Measurements from ENCODE around the gene STXBP4. TPM values are rescaled to one million over a fixed set of nuclear protein-coding genes. Genes with fewer than 3 reads are reported as not detected.

The STXBP4 gene
- total RNA-seq, 1 donor from 2014 or later: 31.8 TPM

DNA sequence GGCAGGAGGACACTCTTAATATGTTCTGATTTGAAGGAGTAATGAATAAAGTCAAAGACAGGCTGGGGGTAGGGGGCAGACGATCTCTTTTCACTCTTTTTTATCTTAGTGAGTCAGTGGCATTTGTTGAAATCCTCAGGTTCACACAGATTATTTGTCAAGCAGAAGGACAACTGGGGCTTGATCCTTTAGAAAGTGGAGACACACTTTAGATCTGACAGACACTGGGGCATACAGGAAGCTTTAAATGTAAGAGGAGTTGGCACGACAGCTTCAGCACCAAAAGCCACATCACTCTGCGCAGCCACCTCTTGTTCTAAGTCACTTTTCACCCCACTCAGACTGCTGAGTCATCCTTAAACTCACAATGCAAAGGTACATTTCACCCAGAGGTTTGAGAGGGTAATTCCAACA, 121.5 kb downstream of the STXBP4 start:
- H3K4me1 Mint-ChIP-seq: peaks cover 19% of the 10 kb centered on the region
- H3K9me3 Mint-ChIP-seq: peaks cover 21% of the 10 kb centered on the region
- no peak overlapping the region for H3K4me3 Mint-ChIP-seq
- no peak overlapping the region for H3K27ac Mint-ChIP-seq
- H3K36me3 Mint-ChIP-seq: peaks cover 23% of the 10 kb centered on the region
- TF ChIP-seq, protein P1, sequence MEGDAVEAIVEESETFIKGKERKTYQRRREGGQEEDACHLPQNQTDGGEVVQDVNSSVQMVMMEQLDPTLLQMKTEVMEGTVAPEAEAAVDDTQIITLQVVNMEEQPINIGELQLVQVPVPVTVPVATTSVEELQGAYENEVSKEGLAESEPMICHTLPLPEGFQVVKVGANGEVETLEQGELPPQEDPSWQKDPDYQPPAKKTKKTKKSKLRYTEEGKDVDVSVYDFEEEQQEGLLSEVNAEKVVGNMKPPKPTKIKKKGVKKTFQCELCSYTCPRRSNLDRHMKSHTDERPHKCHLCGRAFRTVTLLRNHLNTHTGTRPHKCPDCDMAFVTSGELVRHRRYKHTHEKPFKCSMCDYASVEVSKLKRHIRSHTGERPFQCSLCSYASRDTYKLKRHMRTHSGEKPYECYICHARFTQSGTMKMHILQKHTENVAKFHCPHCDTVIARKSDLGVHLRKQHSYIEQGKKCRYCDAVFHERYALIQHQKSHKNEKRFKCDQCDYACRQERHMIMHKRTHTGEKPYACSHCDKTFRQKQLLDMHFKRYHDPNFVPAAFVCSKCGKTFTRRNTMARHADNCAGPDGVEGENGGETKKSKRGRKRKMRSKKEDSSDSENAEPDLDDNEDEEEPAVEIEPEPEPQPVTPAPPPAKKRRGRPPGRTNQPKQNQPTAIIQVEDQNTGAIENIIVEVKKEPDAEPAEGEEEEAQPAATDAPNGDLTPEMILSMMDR (IDR thresholded peaks at IDR 0.05; ENCODE audit: unreplicated experiment): no peak
- no peak for DNase-seq (ENCODE audit: low spot score in 2 of 2, unreplicated experiment in 2 of 2)
- H3K27me3 Mint-ChIP-seq (ENCODE audit: low read depth): no peaks in the 10 kb centered on the region

DNA sequence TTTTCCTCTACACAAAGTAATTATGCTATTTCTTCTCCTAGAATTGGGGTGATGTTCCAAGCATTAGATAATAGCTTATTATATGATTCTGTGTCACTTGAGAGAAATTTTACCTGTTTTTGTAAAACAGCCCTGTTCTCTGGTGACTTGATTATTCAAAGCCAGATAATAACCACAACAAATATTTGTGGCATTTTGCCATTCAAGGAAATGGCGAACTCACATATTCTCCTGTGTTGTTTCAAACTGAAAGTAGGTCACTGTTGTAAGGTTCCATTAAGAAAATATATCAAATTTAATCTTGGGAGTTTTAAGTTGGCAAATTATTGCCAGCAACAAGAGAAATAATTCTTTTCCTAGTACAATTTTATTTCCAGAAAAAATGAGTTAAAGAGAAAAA, 124.8 kb downstream of the STXBP4 start:
- peaks cover 4% of the 10 kb centered on the region for H3K36me3 Mint-ChIP-seq
- no peak overlapping the region for H3K4me3 Mint-ChIP-seq
- H3K27ac Mint-ChIP-seq: no peak overlapping the region
- H3K9me3 Mint-ChIP-seq: no peaks in the 10 kb centered on the region
- no peaks in the 10 kb centered on the region for H3K27me3 Mint-ChIP-seq (ENCODE audit: low read depth)
- TF ChIP-seq, protein P1 (IDR thresholded peaks at IDR 0.05; ENCODE audit: unreplicated experiment): no peak
- DNase-seq (ENCODE audit: low spot score in 2 of 2, unreplicated experiment in 2 of 2): no peak
- H3K4me1 Mint-ChIP-seq: peaks cover 23% of the 10 kb centered on the region

DNA sequence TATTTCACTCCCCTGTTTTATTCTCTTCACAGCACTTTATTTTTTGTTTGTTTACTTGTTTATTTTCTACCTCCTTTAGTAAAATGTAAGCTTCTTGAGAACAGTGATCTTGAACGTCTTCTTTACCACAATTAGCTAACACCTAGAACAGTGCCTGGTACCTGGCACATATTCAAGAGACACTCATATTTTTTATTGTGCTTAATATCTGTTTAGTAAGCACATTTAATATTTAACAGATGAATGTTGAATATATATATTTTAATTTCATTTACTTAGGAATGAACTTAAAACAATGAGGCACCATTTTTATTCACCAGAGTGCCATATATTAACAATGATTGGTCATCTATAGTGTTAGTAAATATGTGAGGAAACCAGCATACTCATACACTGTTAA, 130.2 kb downstream of the STXBP4 start:
- DNase-seq (ENCODE audit: low spot score in 2 of 2, unreplicated experiment in 2 of 2): no peak
- H3K36me3 Mint-ChIP-seq: peaks cover 27% of the 10 kb centered on the region
- no peak overlapping the region for H3K27ac Mint-ChIP-seq
- peaks cover 28% of the 10 kb centered on the region for H3K9me3 Mint-ChIP-seq
- H3K4me1 Mint-ChIP-seq: peaks cover 10% of the 10 kb centered on the region
- H3K4me3 Mint-ChIP-seq: no peak overlapping the region
- no peaks in the 10 kb centered on the region for H3K27me3 Mint-ChIP-seq (ENCODE audit: low read depth)
- TF ChIP-seq, protein P1 (IDR thresholded peaks at IDR 0.05; ENCODE audit: unreplicated experiment): no peak

DNA sequence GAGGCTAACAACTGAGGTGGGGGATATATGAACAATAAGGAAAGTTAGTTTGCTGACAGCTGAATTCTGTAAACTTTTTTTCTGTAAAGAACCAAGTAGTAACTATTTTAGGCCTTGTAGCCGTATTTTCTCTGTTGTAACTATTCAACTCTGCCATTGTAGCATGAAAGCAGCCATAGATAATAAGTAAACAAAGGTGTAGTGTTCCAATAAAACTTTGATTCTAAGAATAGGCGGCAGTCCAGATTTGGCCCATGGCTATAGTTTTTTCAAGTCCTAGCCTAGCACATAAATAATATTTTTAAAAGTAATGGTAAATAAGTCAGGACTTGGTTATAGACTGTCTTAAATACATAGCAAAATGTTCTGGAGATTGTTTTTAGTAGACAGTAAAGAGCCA, 142.0 kb downstream of the STXBP4 start:
- no peaks in the 10 kb centered on the region for H3K4me1 Mint-ChIP-seq

DNA sequence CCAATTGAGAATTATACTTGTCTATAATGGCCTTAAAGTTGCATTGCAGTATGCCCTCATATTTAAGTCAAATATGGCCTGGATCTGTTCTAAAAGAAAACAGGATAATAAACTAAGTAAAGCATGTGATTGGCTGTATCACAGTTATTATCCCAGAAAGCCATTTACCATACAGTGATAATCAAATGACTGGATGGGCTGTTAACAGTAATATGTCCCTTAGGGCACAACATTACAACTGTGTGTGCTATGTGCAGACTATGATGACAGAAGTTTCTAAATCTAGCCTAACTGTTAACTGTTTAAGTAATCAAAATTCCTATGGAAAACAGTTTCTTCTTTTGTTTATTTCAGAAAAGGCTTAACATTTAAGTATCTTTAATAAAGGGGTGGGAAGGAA, 145.7 kb downstream of the STXBP4 start:
- H3K27me3 Mint-ChIP-seq (ENCODE audit: low read depth): no peaks in the 10 kb centered on the region
- TF ChIP-seq, protein P1 (IDR thresholded peaks at IDR 0.05; ENCODE audit: unreplicated experiment): no peak
- DNase-seq (ENCODE audit: low spot score in 2 of 2, unreplicated experiment in 2 of 2): no peak
- H3K27ac Mint-ChIP-seq: no peak overlapping the region
- H3K9me3 Mint-ChIP-seq: peaks cover 5% of the 10 kb centered on the region
- H3K4me3 Mint-ChIP-seq: no peak overlapping the region
- H3K4me1 Mint-ChIP-seq: peaks cover 4% of the 10 kb centered on the region
- H3K36me3 Mint-ChIP-seq: peaks cover 2% of the 10 kb centered on the region

More for the DNA sequence above, 142.0 kb downstream of the STXBP4 start:
- TF ChIP-seq, protein P1 (IDR thresholded peaks at IDR 0.05; ENCODE audit: unreplicated experiment): no peak
- Mint-ChIP-seq H3K27ac (no peak overlapping the region), H3K9me3 (peaks cover 26% of the 10 kb centered on the region), H3K36me3 (peaks cover 21% of the 10 kb centered on the region), H3K4me3 (no peak overlapping the region), H3K27me3 (ENCODE audit: low read depth) (no peaks in the 10 kb centered on the region)
- no peak for DNase-seq (ENCODE audit: low spot score in 2 of 2, unreplicated experiment in 2 of 2)

DNA sequence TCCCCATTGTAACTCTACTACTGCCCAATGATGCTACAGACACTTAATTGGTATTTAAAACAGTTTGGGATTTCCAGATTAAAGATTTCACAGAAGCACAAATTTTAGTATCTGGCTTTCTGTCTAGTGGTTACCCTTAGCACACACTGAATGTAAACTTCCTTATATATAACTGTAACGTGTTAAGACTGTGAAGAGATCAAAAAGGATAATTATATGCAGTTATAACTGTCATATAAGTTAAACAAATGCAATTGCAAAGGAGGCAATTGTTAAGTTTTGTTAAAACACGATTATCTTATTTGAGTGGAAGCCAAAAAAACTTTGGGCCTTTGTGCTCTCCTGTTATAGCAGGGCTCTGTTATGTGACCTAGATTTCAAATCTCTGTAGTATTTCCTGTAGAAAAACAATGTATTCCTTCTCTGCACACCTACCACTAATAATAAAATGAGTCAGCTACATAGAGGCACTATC, 147.9 kb downstream of the STXBP4 start:
- peaks cover 2% of the 10 kb centered on the region for H3K36me3 Mint-ChIP-seq
- no peak overlapping the region for H3K27ac Mint-ChIP-seq
- TF ChIP-seq, protein P1 (IDR thresholded peaks at IDR 0.05; ENCODE audit: unreplicated experiment): no peak
- no peak for DNase-seq (ENCODE audit: low spot score in 2 of 2, unreplicated experiment in 2 of 2)
- no peaks in the 10 kb centered on the region for H3K27me3 Mint-ChIP-seq (ENCODE audit: low read depth)
- no peak overlapping the region for H3K4me3 Mint-ChIP-seq
- H3K4me1 Mint-ChIP-seq: peaks cover 4% of the 10 kb centered on the region
- no peaks in the 10 kb centered on the region for H3K9me3 Mint-ChIP-seq
